ENCODE measurements around the gene TAS2R5. TPM values are rescaled to one million over a fixed set of nuclear protein-coding genes. Genes with fewer than 3 reads are reported as not detected.
A peak's percentile ranks its signal among the peaks of the same experiment; 100 is the strongest.
"Not testable (repeated sequence)": the region's sequence is repeated elsewhere in the genome, so short reads cannot be mapped to it uniquely, and the experiment has no call there.

The TAS2R5 gene
- total RNA-seq, 1 donor from 2014 or later = 3.1 TPM

- H3K9me3 Mint-ChIP-seq (ENCODE audit: unreplicated experiment) = no peaks in the 10 kb centered on the region
- H3K27me3 Mint-ChIP-seq (ENCODE audit: unreplicated experiment) = no peaks in the 10 kb centered on the region
- H3K36me3 Mint-ChIP-seq (ENCODE audit: unreplicated experiment) = peaks cover 16% of the 10 kb centered on the region
- DNase-seq (ENCODE audit: extremely low spot score, unreplicated experiment) = no peak
- TF ChIP-seq CTCF (IDR thresholded peaks at IDR 0.05) = peak; percentile 77
- H3K4me1 Mint-ChIP-seq (ENCODE audit: unreplicated experiment) = no peaks in the 10 kb centered on the region
- H3K27ac Mint-ChIP-seq (ENCODE audit: unreplicated experiment) = no peak overlapping the region
- H3K4me3 Mint-ChIP-seq (ENCODE audit: unreplicated experiment) = no peak overlapping the region
Observed at GRCh38 chr7:141785706-141786552, 4.1 kb upstream of the TAS2R5 start.

- Mint-ChIP-seq H3K9me3 (ENCODE audit: unreplicated experiment) (no peaks in the 10 kb centered on the region), H3K4me3 (ENCODE audit: unreplicated experiment) (no peak overlapping the region), H3K27me3 (ENCODE audit: unreplicated experiment) (no peaks in the 10 kb centered on the region), H3K4me1 (ENCODE audit: unreplicated experiment) (no peaks in the 10 kb centered on the region), H3K27ac (ENCODE audit: unreplicated experiment) (no peak overlapping the region), H3K36me3 (ENCODE audit: unreplicated experiment) (peaks cover 19% of the 10 kb centered on the region)
- TF ChIP-seq CTCF (IDR thresholded peaks at IDR 0.05) = no peak
- DNase-seq (ENCODE audit: extremely low spot score, unreplicated experiment) = no peak
Observed at GRCh38 chr7:141788296-141788695, 1.7 kb upstream of the TAS2R5 start.

GRCh38 chr7:141792526-141792925, 2.5 kb downstream of the TAS2R5 start:
- TF ChIP-seq CTCF (IDR thresholded peaks at IDR 0.05) = no peak
- H3K27me3 Mint-ChIP-seq (ENCODE audit: unreplicated experiment) = no peaks in the 10 kb centered on the region
- H3K27ac Mint-ChIP-seq (ENCODE audit: unreplicated experiment) = no peak overlapping the region
- no peak for DNase-seq (ENCODE audit: extremely low spot score, unreplicated experiment)
- no peaks in the 10 kb centered on the region for H3K9me3 Mint-ChIP-seq (ENCODE audit: unreplicated experiment)
- H3K4me3 Mint-ChIP-seq (ENCODE audit: unreplicated experiment) = no peak overlapping the region
- H3K36me3 Mint-ChIP-seq (ENCODE audit: unreplicated experiment) = peaks cover 17% of the 10 kb centered on the region
- H3K4me1 Mint-ChIP-seq (ENCODE audit: unreplicated experiment) = no peaks in the 10 kb centered on the region

GRCh38 chr7:141820067-141820466, 30.1 kb downstream of the TAS2R5 start:
- no peak for TF ChIP-seq CTCF (IDR thresholded peaks at IDR 0.05)
- DNase-seq (ENCODE audit: extremely low spot score, unreplicated experiment) = no peak
- Mint-ChIP-seq H3K9me3 (ENCODE audit: unreplicated experiment) (peaks cover 56% of the 10 kb centered on the region), H3K27me3 (ENCODE audit: unreplicated experiment) (no peaks in the 10 kb centered on the region), H3K4me3 (ENCODE audit: unreplicated experiment) (no peak overlapping the region), H3K36me3 (ENCODE audit: unreplicated experiment) (no peaks in the 10 kb centered on the region), H3K4me1 (ENCODE audit: unreplicated experiment) (no peaks in the 10 kb centered on the region), H3K27ac (ENCODE audit: unreplicated experiment) (no peak overlapping the region)

- H3K4me3 Mint-ChIP-seq (ENCODE audit: unreplicated experiment); H3K27ac Mint-ChIP-seq (ENCODE audit: unreplicated experiment); H3K36me3 Mint-ChIP-seq (ENCODE audit: unreplicated experiment); DNase-seq (ENCODE audit: extremely low spot score, unreplicated experiment); H3K4me1 Mint-ChIP-seq (ENCODE audit: unreplicated experiment); H3K27me3 Mint-ChIP-seq (ENCODE audit: unreplicated experiment): not testable (repeated sequence)
- peaks cover 53% of the 10 kb centered on the region for H3K9me3 Mint-ChIP-seq (ENCODE audit: unreplicated experiment)
Observed at GRCh38 chr7:141822432-141822831, 32.4 kb downstream of the TAS2R5 start.

Measured in osteocyte (in vitro differentiated cells).